CD4-positive, alpha-beta T cell treated with Interleukin-15 for 4 hours (primary cell): ENCODE results near the gene TLR6.
A peak's percentile ranks its signal among the peaks of the same experiment; 100 is the strongest.

Experiments
- DNase-seq: peaks from one replicate; pipeline ENCODE4 v3.0.0-alpha.2; 2020; ENCODE audit warnings: low spot score

The TLR6 gene

DNA sequence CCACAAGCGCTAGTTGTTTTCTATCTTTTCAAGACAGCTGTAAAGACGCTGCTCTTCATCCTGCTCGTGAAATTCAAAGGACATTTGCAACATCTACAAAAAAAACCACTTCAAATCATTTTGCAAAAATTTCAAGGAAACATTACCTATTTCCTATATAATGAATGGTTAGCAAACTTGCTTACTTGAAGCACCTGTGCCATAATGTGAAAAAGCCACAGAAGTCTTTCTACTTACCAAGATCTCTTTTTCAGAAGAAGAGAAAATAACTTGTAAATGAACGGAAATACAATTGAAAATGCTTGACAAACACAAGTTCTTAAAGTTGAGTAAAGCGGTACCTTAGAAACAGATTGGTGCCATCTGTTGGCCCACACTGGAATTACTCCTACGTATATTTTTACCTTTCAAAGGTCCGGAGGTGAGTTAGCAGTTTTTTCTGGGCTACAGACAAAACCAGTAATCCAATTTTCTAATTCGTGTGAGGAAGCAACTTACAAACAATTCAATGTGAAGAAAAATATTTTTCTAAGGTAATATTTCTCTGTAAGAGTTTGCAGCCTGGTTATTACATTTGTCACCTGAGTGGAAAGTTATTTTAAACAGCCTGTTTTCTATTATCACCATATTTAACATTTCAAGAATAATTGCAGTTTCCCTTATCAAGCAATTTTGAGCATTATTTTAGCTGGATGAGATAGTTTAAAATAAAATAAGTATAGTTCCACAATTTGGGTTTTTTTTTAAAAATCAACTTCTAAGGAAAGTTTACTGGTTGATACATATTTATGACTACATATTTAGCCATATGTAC, at the start of gene TLR6:
TLR6 (minus strand) TSS at position 294 of the 814 bp plus-strand sequence. CDS start 27,344 bp downstream, outside the sequence.
- peak; percentile 85 for DNase-seq

- DNase-seq = no peak
These were observed 49.2 kb upstream of the TLR6 start for GRCh38 chr4:38905652-38906385.

DNA sequence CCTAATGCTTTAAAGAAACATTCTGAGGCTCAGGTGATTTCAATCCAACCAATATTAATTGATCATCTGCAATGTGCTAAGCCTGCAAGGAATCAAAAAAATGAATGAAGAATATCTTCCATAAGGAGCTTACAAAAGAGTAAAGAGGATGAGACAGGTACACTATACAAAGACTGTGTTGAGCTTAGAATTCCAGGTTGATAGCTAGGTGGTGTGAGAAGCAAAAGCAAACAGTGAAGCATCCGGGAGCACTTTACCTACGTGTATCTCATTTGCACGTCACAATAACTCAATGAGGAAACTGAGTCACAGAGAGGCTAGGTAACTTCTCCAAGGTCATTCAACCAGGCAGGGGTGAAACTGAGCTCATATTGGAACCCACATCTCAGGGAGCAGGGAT, 48.1 kb upstream of the TLR6 start:
- DNase-seq = no peak

GRCh38 chr4:38904090-38904666, 47.6 kb upstream of the TLR6 start:
- DNase-seq = no peak

GRCh38 chr4:38902695-38903094, 46.1 kb upstream of the TLR6 start:
- DNase-seq = peak; percentile 55

DNA sequence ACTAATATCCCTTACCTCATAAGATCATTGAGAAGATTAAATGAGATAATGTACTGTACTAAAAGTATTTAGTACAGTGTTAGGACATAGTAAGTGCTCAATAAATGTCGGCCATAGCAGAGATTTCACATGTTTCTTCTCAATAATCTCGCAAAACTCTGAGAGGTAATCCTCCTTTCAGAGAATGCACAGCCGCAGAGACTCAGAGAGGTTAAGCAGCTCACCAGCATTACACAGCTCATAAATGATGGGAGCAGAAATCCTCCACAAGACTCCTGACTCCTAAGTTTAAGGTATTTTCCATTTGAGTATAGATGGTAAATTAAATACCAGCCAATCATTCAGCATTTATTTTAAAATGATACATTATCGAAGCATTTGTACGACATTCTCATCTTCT, 45.6 kb upstream of the TLR6 start:
- no peak for DNase-seq

GRCh38 chr4:38898245-38898644, 41.6 kb upstream of the TLR6 start:
- DNase-seq = no peak

DNA sequence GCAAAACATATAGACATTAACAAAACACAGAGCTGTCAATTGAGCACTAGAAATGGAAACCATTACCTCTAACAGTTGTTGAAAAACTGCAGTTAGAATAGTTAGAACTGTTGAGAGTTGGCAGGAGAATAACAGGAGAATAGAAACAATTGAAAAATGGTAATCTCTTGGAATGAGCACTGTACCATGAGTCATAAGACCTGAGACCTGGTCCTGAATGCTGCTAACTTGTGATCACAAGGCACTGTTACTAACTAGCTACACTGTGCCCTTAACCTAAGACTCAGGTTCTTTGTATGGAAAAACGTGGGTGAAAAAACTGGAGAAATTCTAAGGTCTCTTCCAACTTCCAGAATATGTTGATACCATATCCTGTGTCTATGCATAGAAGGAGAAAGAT, 40.3 kb upstream of the TLR6 start:
- no peak for DNase-seq

GRCh38 chr4:38894322-38894982, 37.8 kb upstream of the TLR6 start:
- no peak for DNase-seq

DNA sequence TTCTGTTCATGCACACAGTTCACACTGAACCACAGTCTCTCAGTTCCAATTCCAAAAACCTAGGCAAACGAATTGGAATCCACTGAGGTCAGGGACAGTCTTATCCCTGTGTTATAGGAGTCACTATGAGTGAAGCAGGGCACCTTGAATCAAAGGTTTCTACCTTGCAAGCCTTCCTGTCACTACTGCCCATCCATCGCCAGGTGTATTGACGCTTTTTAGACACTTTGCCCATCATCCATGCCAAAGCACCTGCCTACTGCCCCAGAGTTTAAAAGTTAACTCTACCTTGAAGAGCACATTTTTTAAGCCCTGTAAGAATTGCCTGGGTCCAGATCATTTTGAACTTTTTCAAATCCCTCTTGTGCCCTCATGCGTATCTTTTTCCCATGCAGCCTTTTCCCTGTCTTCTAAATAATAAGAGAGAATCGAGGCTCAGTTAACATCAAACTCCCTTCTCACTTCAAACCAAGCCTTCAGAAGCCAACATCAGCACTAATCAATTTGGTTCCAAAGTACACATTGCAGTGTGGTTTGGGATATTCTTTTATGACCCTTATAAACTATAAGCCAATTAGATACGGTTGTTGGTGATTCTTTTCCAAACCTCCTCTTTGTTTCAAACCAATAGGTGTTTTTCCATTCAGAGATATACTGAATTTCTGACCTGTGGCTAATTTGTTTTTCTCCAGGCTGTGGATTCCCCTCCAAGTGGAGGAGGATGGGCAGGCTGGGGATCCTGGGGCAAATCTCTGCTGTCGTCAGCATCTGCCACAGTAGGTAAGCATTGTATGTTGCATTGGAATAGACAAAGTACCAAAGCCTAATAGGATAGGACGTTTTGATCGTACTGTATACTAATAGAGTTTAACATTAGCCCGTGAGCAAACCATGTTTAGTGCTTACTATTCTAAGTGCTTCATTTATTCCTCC, 34.7 kb upstream of the TLR6 start:
- no peak for DNase-seq

DNA sequence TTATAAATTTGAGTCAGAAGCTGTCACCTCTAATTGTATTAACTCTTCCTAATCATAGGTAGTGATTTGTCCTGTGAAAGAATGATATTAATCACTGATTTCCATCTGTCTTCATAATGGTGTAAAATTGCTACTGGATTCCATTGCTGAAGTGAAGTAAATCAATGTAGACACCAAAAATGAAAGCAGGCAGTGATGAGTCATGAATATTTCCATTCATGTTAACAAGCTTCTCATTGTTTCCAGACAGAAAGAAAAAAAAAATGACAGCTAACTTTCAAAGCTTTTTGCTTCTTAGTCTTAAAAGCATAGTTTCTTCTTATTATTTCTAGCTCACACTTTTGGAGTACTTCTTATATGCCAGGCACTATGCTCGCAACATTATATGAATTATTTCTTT, 32.5 kb upstream of the TLR6 start:
- DNase-seq = peak; percentile 35

- DNase-seq = no peak
These were observed 27.6 kb upstream of the TLR6 start for GRCh38 chr4:38884254-38884653.

DNA sequence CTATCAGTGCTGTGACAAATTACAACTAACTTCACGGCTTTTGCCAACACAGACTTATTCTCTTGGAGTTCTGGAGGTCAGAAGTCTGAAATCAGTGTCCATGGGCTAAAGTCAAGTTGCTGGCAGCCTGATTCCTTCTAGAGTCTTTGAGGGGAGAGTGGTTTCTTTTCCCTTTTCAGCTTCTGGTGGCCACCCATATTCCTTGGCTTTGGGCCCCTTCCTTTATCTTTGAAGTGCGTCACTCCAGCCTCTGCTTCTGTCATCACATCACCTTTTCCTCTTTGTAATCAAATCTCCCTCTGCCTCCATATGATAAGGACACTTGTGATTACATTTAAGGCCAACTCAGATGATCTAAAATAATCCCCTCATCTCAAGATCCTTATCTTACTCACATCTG, 20.0 kb upstream of the TLR6 start:
- DNase-seq = no peak

- no peak for DNase-seq
These were observed 16.8 kb upstream of the TLR6 start for GRCh38 chr4:38873290-38873944.

DNA sequence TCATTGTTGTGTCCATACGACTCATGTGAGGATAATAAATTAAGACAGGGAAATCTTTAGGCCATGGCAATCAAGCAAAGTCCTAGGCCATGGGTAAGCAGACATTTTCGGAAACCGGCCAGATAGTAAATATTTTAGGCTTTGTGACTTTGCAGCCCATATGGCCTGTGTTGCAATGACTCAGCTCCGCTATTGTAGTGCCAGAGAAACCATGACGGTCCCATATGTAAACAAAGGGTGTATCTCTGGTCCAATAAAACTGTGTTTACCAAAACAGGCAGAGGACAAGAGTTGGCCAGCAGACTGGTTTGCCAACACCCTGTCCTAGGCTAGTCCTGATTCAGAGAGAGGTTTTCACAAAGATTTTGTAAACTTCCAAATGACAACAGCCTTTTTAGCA, 16.0 kb upstream of the TLR6 start:
- DNase-seq = no peak

GRCh38 chr4:38871593-38871992, 15.0 kb upstream of the TLR6 start:
- DNase-seq = no peak

GRCh38 chr4:38870098-38870808, 13.6 kb upstream of the TLR6 start:
- no peak for DNase-seq

GRCh38 chr4:38869511-38869910, 12.9 kb upstream of the TLR6 start:
- no peak for DNase-seq

GRCh38 chr4:38868059-38868960, 11.7 kb upstream of the TLR6 start:
- no peak for DNase-seq
